ENCODE results near the gene STRADA. TPM values are rescaled to one million over a fixed set of nuclear protein-coding genes. Genes with fewer than 3 reads are reported as not detected.

The STRADA gene
- total RNA-seq, 1 donor from 2014 or later, result 54.1 TPM

Other genes with a start within 250 kb of the STRADA start
- not detected in 2 replicates for gene KCNH6, start 218.4 kb downstream of the STRADA start, total RNA-seq
- 128 and 131 TPM in 2 replicates for gene DCAF7, start 191.3 kb downstream of the STRADA start, total RNA-seq
- 18.0 and 18.4 TPM in 2 replicates for gene TACO1, start 140.9 kb downstream of the STRADA start, total RNA-seq
- gene MAP3K3, start 119.4 kb downstream of the STRADA start, total RNA-seq, result 27.1 and 28.5 TPM in 2 replicates
- 457 and 470 TPM in 2 replicates for gene LIMD2, start 41.7 kb downstream of the STRADA start, total RNA-seq
- gene CCDC47, start 31.8 kb upstream of the STRADA start, total RNA-seq, result 63.4 and 63.8 TPM in 2 replicates
- 123 and 129 TPM in 2 replicates for gene DDX42, start 32.4 kb upstream of the STRADA start, total RNA-seq
- gene PSMC5, start 85.6 kb upstream of the STRADA start, total RNA-seq, result 158 and 166 TPM in 2 replicates
- gene FTSJ3, start 85.9 kb upstream of the STRADA start, total RNA-seq, result 57.2 and 63.6 TPM in 2 replicates
- 138 and 139 TPM in 2 replicates for gene SMARCD2, start 100.9 kb upstream of the STRADA start, total RNA-seq
- gene CSH2, start 131.9 kb upstream of the STRADA start, total RNA-seq, result not detected in 2 replicates
- not detected in 2 replicates for gene GH2, start 140.1 kb upstream of the STRADA start, total RNA-seq
- not detected in 2 replicates for gene CSH1, start 154.8 kb upstream of the STRADA start, total RNA-seq
- gene CSHL1, start 169.5 kb upstream of the STRADA start, total RNA-seq, result not detected in 2 replicates
- 0.50 TPM in 1 of 2 replicates, not detected in the other for gene GH1, start 177.0 kb upstream of the STRADA start, total RNA-seq
- gene CD79B, start 190.5 kb upstream of the STRADA start, total RNA-seq, result 38.3 and 41.0 TPM in 2 replicates
- 0.02 and 0.05 TPM in 2 replicates for gene SCN4A, start 231.1 kb upstream of the STRADA start, total RNA-seq

Measured in T-helper 2 cell treated with Interferon-gamma antibody and Interleukin-4, amounts not matched to agents 100 ng/mL and 5 ng/mL, for 36 hours (primary cell).